ENCODE data around the gene ATP13A4. TPM values are rescaled to one million over a fixed set of nuclear protein-coding genes. Genes with fewer than 3 reads are reported as not detected.

The ATP13A4 gene, protein sequence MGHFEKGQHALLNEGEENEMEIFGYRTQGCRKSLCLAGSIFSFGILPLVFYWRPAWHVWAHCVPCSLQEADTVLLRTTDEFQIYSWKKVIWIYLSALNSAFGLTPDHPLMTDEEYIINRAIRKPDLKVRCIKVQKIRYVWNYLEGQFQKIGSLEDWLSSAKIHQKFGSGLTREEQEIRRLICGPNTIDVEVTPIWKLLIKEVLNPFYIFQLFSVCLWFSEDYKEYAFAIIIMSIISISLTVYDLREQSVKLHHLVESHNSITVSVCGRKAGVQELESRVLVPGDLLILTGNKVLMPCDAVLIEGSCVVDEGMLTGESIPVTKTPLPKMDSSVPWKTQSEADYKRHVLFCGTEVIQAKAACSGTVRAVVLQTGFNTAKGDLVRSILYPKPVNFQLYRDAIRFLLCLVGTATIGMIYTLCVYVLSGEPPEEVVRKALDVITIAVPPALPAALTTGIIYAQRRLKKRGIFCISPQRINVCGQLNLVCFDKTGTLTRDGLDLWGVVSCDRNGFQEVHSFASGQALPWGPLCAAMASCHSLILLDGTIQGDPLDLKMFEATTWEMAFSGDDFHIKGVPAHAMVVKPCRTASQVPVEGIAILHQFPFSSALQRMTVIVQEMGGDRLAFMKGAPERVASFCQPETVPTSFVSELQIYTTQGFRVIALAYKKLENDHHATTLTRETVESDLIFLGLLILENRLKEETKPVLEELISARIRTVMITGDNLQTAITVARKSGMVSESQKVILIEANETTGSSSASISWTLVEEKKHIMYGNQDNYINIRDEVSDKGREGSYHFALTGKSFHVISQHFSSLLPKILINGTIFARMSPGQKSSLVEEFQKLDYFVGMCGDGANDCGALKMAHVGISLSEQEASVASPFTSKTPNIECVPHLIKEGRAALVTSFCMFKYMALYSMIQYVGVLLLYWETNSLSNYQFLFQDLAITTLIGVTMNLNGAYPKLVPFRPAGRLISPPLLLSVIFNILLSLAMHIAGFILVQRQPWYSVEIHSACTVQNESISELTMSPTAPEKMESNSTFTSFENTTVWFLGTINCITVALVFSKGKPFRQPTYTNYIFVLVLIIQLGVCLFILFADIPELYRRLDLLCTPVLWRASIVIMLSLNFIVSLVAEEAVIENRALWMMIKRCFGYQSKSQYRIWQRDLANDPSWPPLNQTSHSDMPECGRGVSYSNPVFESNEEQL
- polyA plus RNA-seq (2013, experiment 1 of 2; ENCODE audit: insufficient read length), result not detected
- polyA plus RNA-seq (2013, experiment 2 of 2; ENCODE audit: insufficient read length), result 0.21 TPM

DNA sequence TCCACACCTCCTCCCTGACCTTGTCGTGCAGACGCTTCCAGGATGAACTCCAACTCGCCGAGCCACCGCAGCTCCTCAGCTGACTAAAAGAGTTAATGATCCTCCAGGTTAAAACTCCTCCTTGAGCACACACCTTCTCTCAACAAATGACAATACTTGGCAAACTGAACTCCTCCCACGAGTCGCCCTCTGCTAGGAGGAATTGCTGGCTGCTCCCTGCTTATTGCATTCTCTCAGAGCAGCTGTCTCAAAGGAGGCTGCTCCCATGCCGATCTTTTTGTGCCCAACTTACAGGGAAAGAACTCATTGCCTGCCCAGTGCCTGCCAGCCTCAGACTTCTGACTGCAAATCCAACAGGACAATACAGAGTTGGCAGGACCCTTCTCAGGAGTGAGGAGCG lies at the start of gene ATP13A4:
ATP13A4 (minus strand) TSS at position 85 of the 400 bp plus-strand sequence. CDS start 96 bp downstream, outside the sequence.
- no peak for DNase-seq

DNA sequence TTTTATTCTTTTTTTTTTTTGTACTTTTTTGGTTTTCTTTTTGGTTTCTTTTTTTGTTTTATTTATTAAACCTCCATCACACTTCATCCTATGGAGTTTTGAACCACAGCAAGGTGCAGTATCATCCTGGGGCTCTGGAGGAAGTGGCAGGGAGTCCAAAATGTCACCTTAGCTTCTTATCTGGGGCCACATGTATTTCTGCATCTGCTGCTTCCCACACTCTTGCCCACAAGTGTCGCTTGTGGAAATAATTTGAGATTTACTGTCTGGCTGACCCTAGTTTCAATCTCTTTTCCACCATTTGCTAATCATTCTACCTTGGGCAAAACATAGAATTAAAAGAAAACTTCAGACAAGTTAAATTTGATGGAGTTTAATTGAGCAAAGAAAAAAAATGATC lies 44.7 kb upstream of the ATP13A4 start:
- DNase-seq, result no peak

DNA sequence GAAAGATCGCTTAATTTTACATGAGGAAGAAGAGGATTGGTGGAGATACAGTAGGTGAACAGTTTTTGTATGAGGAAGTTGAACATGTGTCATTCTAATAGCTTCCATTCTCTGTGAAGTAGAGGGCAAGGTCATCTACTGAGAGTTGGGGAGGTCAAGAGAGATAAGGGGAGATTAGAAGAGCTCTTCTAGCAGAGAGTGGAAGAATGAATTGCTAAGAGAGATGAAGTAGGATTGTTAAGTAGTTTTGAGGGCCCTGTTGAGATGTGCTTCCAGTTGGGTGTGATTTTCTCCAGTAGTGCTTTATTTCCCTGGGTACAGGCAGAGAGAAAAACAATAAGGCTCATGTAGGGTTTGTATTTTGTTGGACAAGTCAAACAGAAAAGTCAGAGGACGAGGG lies 43.5 kb upstream of the ATP13A4 start:
- no peak for DNase-seq

DNA sequence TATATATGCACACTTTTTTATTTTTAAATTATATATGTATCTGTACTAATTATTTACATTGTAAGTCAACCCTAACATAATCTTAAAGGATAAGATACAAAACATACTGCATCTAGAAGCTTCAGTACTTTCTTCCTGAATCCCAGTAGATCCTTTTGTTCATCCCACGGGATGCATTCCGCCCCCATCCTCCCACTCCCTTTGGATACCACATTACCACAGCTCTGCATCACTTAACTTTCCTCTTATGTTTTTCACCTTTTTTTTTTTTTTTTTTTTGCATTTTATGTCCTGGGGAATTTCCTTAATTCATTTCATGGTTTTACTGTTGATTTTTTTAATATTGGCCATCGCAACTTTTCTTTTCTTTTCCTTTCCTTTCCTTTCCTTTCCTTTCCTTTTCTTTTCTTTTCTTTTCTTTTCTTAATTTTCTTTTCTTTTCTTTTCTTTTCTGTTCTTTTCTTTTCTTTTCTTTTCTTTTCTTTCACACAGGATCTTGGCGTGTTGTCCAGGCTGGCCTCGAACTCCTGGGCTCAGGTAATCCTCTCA lies 41.3 kb upstream of the ATP13A4 start:
- no peak for DNase-seq

DNA sequence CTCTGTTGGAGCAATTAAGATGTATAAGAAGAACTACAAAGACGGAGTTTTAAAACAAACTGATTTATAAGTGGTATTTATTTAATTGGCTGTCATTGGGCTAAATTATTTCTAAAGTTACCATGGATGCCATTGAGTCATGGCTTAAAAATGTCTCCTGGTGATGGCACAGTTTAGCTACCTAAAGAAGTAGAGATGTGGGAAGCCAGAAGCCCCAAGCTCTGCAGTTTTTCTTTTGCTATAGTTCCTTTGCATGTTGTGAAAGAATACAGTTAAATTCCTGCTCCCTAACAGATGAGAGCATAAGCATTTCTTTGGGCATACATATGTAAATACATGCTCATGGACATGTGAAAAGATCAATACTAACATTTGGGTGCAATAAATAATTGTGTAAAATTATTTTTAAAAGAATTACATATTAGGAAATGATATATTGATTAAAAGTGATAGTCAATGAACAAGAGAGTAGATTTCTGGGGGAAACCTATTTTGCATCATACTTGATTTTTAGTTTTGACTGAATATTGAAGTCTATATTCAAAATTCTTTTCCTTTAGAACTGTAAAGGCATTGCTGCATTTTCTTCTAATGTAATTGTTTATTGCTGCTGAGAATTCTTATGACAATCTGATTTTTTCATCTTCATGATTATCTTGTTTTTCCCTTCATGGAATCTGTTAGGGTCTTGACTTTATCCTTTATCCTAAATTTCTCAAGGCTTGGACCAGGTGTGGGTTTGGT lies 40.4 kb upstream of the ATP13A4 start:
- DNase-seq, result no peak

DNA sequence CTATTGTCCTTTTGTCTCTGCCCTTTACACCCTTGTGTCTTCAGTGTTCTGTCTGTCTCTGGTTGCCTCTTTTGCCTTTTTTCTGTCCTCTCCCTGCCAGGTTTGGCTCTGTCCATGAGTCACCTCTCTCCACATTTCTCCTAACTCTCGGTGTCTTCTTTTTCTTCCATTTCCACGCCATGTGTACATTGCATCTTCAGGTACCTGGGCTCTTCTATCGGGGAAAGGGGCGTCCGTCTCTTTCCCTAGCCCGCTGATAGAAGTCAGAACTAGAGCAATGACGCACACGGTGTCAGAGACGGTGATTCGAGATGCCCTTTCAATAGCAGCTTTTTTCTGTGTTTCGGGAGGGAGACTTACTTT lies 39.0 kb upstream of the ATP13A4 start:
- no peak for DNase-seq

DNA sequence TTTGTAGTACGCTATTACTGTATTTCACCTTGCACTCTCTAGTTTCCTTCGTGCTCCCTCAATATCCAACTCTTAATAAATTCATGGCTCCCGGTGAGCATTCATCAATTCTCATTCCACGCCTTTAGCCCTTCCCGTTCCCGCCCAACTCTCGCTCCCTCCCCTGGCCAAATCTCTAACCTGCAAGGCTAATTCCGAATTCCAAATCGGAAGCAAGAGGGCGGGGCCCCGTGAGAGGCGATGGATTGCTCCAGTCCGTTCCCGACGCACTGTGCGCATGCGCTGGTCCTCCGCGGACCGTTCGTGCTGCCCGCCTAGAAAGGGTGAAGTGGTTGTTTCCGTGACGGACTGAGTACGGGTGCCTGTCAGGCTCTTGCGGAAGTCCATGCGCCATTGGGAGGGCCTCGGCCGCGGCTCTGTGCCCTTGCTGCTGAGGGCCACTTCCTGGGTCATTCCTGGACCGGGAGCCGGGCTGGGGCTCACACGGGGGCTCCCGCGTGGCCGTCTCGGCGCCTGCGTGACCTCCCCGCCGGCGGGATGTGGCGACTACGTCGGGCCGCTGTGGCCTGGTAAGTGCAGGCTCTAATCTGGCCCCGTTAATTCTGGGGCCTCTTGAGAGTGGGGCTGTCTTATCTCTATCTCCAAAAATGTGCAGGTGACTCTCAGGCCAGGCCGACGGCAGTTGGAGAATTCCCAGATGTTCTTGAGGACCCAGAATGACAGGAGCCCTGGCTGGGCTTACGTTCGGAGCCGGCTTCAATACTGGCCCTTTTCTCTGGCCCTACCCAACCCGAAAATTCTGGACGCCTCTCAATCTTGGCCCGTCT lies 38.4 kb upstream of the ATP13A4 start, which contains the start of gene OPA1:
OPA1 (plus strand) TSS at position 368 of the 827 bp plus-strand sequence; CDS start at position 538, 170 bp downstream.
- peak; percentile 99 for DNase-seq

DNA sequence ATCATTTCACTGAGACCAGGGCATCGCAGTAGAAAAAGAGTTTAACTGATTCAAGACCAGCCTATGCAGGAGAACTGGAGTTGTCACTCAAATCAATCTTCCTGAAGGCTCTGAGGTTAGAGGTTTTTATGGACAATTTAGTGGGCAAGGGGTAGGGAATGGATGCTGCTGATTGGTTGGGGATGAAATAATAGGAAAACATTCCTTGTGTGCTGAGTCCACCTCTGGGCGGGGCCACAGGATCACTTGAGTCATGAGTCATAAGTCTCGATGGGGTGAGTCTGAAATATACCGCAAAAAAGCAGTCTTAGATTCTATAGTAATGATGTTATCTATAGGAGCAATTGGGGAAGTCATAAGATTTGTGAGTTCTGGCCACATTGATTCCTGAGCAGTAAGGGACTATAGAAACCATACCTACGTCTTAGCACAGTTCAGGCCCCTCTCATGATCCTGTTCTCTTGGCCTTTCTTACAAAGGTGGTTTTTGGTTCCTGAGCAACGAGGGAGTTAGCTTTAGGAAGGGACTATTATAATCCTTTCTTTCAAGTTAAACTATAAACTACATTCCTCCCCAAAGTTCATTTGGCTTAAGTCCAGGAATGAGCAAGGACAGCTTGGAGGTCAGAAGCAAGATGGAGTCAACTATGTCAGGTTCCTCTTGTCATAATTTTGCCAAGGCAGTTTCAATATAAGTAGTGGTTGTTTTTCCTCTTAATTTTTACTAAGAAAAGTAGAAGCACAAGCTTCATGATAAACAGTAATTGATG lies 35.6 kb upstream of the ATP13A4 start:
- DNase-seq, result peak; percentile 64

DNA sequence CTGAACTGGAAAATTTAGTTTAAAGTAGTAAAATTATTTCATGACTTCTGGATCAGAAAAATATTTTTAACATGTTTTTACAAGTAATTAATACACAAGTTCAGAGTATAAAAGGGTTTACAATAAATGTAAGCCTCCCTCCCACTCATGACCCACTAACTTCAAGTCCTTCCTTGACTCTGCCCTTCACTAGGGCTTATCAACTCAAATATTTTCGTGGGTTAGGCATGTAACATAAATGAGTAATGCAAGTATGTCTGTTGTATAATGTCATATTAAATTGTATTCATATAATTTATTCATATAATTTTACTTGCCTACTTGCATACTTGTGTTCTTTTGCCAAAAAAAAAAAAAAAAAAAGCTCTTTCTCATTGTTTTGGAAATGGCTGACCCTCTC lies 34.9 kb upstream of the ATP13A4 start:
- no peak for DNase-seq

DNA sequence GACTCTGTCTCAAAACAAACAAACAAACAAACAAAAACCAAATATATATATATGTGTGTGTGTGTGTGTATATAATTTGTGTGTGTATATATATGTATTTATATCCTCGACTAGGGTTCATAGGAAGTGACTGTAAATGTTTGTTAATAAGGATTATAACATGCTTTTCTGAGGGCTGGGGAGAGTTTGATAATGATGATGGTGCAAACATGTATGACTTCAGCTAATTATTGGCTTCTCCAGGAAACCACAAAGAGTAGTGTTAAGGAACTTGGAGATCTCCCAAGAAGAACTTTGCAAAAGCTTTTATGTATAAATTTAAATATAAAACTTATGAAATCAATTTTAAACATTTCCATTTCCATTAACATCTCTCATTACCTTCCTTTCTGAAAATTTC lies 34.4 kb upstream of the ATP13A4 start:
- DNase-seq, result no peak

DNA sequence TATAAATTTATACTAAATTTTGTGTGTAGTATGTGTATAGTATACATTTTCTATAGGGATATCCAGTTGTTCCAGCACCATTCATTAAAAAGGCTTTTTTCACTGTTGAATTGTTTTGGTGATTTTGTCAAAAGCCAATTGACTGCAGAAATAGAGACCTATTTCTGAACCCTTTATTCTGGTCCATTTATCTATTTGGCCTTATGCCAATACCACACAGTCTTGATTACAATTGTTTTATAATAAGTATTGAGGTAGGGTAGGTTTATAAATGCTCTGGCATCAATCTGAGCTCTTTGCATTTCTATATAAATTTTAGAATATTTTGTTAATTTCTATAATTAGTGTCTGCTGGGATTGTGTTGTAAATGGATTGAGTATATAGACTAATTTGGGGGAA lies 31.8 kb upstream of the ATP13A4 start:
- no peak for DNase-seq

DNA sequence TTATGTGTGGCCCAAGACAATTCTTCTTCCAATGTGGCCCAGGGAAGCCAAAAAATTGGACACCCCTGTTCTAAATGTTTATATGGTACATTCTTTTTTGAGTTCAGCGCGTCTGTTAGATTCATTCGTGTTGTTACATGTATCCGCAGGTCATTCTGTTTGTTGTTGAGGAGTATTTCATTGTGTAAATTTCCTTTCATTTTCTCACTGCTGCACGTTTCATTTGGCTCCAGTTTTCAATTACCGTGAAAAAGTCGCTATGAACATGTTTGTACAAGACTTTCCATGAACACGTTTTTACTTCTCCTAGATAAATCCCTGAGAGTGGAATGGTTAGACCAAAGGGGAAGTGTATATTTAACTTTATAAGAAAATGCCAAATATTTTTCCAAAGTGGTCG lies 30.8 kb upstream of the ATP13A4 start:
- DNase-seq, result no peak

DNA sequence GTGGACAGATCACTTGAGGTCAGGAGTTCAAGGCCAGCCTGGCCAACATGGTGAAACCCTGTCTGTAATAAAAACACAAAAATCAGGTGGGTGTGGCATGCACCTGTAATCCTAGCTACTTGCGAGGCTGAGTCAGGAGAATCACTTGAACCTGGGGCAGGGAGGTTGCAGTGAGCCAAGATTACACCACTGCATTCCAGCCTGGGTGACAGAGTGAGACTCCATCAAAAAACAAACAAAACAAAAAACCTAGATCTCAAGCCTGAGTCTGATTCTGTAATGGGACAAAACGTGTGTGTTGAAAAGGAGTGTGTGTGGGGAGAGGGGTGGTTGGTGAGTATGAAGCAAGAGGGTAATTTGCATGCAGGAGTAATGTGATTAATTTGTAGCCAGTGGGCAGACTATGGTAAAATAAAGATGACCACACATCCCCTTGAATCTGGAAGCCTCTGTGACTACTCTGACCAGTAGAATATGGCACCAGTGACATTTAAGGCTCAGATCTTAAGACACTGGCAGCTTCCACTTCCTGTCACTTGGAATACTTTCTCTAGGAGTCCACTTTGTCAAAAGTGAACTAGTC lies 19.9 kb upstream of the ATP13A4 start:
- no peak for DNase-seq

DNA sequence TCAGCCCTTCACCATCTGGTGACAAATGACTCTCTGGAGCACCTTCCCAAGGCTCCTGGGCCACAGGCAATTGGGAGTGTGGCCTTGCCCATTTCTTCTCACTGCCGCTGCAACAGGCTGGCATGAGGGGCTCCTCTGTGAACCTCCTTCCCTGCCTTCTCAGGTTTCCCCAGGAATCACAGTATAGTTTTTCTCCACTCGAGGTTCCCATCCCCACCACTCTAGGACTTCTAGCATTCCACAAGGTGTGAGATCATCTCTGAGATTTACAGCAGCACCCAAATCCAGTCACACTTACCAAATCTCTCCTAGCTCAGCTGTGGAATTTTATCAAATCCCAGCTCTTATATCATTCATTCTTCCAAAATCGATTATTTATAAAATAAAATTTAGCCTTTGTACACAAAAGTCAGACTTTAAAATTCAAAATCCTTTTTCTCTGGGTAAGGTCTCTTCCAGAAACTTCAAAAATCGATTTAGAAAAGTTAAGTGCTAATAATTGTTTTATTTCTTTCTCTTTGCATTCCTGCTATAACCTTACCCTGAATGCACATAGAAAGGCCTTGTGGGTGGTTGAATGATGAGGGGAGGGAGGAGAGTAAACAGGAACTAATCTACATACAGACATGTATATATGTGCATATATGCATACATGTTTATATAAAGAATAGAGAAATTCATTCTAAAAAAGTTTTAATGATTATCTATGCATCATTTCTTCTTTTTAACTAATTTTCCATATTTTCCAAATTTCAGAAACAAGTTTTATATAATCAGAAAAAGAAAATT lies 18.9 kb upstream of the ATP13A4 start:
- no peak for DNase-seq

DNA sequence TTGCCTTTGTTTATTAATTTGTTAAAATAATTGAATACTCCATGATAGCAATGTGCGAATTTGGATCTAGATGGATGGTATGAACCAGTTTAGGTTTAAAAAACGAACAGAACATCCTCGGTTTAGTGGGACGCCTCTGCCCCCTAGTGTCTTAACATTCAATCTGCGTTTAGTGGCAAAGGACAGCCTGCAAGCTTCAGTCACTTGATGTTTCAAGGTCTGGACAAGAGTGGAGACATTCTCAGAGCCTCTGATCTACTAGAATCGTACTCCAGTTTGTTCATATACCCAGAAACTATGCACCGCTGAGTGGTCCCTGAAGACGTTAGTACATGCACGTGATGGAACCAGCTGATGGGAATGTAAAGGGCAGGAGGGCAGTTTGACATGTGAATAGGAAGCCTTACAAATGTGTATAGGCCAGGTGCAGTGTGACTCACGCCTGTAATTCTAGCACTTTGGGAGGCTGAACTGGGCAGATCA lies 17.8 kb upstream of the ATP13A4 start:
- DNase-seq, result peak; percentile 60

DNA sequence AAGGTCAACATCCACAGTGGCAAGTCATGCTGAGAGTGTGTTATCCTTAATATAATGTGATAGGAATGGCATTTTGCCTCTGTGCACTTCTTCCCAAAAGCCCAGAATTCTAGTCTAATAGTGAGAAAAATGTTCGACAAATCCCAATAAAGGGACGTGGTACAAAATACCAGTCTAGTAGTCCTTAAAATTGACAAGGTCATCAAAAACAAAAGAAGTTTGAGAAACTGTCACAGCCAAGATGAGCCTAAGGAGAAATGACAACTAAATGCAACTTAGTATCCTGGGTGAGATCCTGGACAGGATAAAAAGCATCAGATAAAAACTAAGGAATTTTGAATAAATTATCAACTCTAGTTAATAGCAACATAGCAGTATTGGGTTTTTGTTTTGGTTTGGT lies 14.4 kb upstream of the ATP13A4 start:
- no peak for DNase-seq

DNA sequence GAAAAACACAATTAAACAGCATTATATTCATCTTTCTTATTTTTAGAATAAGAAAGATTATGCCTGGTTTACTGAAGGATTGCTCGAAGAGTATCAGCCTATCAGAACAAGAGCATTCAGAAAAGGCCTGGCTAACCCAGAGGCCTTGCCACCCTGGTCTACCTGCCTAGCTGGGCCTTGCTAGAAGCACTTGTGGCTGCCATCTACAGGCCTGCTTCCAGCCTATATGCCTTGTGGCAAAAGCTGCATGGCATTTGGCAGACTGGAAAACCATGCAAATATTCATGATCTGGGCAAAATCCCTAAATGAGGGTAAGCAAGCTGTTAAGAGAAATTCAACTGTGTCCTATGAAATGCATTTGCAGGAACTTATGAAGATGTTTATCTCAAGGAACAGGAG lies 9.3 kb upstream of the ATP13A4 start:
- no peak for DNase-seq

DNA sequence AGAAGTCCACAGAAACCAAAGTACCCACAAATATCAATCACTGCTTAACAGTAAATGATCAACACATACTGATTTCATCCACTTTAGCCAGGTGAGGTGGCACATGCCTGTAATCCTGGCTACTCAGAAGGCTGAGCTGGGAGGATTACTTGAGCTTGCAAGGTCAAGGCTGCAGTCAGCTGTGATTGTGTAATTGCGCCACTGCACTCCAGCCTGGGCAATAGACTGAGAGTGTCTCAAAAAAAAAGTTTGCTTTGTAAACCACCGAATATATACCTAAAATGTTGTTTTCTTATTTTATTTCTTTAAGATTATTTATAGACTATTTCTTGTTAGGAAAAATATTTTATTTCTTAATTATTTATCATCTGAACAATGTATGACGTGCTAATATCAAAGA lies 8.7 kb upstream of the ATP13A4 start:
- DNase-seq, result no peak

DNA sequence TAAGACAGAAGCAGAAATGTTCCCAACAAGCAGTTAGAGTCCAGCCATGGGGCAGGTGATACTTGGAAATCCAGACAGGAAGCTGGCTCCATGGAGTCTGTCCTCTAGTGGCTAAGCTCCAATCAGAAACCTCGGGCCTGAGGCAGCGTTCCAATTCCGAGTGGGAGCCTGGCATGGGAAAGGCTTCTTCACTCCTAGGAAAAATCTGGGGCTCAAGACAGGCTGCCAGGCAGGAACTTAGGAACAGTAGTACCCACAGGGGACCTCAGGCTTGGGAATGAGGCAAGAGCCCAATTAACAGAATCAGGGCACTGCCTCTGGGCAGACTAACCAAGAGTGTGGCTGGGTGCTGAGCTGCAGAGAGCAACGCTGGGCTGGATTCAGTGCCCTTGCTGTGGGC lies 6.2 kb upstream of the ATP13A4 start:
- DNase-seq, result no peak
